SU-DHL-6 (cell line): ENCODE data around the gene SDK1.

ENCODE experiments used
- CTCF ChIP-seq: fragments of 200-600 bp; sonication (generic); IDR thresholded peaks from one replicate; pipeline ENCODE4 v1.5.1; 2017; ENCODE audit warnings: antibody characterized with exemption, mild to moderate bottlenecking, low read length, moderate library complexity; ENCODE audit not compliant: insufficient read depth, poor library complexity, severe bottlenecking
- EZH2phosphoT487 ChIP-seq: fragments of 200-600 bp; sonication (generic), shearing (Covaris generic); conservative IDR thresholded peaks from 2 replicates; pipeline ENCODE4 v1.6.1; 2018; ENCODE audit warnings: mild to moderate bottlenecking, antibody characterized with exemption, low read length, moderate library complexity, mixed read lengths

- no peak for TF ChIP-seq CTCF
- no peak for TF ChIP-seq EZH2phosphoT487
These were observed 288.7 kb downstream of the SDK1 start for GRCh38 chr7:3589752-3590151.
